NCI-H345 treated with DMSO at 0.1 percent for 48 hours (cell line): Measurements from ENCODE around the gene AIG1.

ENCODE experiments used
- DNase-seq: peaks from one replicate; lab custom pipeline; 2025; ENCODE audit not compliant: unreplicated experiment; lab: John Stamatoyannopoulos, UW

Gene AIG1

DNA sequence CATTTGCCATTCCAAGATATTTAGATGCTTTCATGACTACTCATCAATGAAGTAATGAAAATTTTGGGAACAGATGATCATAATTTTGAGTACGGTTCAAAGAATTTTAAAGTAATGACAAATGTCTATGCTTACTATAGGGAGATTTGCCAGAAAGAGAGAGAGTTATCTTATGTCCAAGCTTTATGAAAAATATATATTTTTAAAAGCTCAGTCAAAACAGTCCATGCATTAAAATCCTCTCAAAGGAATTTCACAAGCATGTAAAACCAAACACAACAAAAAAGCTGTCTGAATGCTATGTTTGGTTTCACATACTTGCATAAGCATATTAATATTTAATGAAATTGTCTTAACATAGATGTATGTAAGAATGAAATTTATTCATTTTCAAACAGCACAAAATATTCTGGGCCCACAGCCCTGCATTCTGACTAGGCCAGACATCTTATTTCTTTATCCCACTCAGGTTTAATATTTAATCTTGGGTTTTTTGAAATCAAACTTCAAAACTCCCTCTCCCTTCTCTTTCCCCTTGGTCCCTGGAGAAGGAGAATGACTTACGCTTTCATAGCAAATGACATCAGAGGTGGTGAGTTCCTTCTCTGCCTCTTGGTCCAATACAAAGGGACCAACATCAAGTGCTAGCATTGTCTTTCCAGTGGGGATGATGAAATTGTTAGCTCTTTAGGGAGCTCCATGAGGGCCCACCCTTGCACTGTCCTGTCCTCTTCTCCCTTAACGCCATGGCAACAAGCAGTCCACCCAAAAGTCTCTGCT is 295.6 kb downstream of the AIG1 start:
- DNase-seq, result no peak

DNA sequence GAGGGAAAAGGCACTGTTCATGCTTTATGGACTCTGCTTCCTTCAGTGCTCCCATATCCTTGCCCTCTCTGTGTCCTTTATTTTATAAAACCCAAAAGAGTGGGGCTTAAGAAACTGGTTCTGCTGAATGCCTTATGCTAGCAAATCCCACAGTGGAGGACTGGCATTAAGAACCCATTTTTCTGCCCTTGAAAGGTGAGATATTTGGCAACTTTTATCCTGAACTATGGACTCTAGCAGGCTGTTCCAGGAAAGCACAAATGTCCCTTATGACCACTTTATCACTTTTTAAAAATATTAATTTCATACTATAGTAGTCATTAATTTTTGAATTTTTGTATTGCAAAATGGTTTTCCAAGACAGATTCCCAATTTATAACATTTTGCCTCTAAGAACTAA is 296.5 kb downstream of the AIG1 start:
- no peak for DNase-seq

DNA sequence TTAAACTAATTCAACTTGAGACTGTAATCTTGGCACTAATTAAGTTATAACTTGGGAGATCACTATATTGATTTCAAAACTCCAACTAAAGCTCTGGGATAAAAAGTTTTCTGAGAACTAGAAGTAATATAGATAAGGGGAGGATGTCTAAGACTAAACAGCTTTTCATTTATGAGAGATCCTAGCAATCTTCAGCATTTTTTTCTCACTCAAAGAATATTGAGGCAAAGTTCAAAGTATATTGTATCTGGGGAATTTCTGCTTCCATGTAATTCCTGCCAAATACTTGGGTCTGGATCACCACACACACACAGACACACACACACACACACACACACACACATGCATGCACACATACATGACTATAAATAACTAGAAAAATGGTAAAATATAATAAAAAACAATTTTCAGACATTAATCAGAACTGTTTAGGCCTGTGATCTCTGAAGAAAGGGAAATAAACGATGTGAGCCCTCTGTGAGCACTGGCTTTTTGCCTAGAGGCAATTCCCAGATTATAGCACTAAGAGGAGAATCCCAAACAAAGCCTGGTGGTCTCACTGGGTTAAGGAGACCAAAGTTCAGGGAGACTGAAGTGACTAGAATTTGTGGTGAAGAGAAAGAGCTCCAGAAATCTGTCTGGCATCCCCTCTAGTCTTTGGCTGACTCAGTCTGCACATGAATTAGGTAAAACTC is 297.0 kb downstream of the AIG1 start:
- no peak for DNase-seq

DNA sequence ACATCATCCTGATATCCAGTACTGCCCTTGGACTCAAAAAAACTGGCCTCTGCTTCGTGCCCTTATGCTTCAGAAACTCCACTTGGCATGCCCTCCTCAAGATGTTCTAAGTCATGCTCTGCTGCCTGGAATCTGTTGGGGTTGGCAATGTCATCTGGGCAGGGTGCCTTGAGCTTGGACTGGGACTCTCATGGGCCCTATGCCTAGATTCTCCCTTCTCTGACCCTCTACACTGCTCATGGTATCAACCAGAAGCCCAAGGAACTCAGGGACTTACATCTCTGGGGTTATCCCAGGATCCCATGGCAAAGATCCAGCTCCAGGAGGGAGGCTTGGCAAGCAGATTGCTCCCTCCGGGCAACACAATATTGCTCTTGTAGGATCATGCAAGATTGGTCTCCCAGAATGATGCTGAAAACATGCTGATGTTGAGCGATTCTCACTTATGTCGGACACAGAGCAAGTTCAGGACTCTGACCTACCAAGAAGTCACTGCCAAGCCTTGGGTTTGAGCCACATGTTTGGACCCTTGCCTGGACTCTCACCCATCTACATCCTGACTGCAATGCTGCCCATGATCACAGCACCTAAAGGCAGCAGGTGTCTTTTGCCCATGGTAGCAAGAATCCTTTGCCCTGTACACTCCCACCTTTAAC is 301.0 kb downstream of the AIG1 start:
- no peak for DNase-seq

DNA sequence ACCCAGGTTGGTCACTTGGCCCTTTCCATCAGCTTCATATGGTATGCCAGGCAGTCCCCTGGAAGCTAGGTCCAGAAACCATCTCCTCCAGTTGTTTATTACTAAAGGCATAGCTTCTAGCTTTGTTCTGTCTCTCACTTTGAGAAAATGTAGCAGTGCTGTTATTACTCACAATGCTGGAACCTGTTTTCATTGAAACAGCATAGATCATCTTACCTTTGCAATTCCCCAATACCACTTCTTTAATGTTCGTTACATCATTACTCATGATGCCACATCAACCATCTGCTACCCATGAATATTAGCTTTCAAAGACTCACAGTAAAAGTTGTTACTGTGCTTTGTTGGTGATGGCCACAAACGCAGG is 301.5 kb downstream of the AIG1 start:
- DNase-seq, result no peak

DNA sequence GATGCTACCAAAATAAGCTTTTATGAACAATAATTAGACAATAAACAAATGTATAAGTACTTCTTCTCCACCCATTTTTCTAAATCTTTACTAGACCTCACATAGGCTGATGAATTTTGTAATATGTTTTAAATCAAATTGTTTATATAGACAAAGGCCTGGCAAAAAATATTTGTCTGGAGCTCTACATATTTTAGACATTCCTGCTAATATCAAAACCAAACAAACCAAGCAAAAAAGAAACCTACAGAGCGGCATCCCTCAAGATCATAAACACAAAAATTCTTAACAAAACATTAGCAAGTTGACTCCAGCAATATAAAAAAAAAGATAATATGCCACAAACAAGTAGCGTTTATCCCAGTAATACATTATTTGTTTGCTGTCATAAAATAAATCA is 302.6 kb downstream of the AIG1 start:
- no peak for DNase-seq

DNA sequence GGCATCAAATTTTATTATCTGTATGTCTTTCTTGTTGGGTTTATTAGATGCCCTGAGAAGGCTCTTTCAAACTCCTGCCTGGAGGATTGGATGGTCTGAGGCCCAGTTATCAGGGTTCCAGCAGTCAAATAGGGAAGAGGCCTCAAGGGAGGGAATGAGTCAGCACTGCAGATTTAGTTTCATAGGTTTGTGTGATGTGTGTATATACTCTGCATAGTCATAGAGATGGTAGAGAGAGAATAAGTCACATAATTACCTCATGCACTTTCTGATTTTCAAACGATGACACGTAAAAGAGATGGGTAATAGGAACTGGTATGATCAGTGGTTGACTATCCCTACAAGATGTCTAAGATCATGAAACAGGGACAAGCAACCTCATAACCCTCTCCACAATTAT is 307.7 kb downstream of the AIG1 start:
- no peak for DNase-seq

DNA sequence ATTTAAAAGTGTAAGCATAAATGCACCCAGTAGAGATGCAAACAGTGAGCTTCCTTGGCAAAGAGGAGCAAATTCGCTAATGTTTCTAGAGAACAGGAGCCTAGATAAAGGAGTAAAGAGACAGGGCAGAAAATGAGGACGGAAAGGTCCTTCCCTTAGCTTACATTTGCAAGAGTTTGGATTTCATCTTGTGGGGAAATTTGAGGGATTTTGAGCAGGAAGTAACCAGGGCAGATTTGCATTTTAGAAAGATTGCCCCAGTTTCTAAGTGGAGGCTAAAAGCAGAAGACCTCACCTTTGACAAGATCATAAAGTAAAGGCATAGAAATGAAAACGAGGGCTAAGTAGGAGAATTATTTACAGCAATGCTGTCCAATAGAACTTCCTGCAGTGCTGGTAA is 309.3 kb downstream of the AIG1 start:
- no peak for DNase-seq

DNA sequence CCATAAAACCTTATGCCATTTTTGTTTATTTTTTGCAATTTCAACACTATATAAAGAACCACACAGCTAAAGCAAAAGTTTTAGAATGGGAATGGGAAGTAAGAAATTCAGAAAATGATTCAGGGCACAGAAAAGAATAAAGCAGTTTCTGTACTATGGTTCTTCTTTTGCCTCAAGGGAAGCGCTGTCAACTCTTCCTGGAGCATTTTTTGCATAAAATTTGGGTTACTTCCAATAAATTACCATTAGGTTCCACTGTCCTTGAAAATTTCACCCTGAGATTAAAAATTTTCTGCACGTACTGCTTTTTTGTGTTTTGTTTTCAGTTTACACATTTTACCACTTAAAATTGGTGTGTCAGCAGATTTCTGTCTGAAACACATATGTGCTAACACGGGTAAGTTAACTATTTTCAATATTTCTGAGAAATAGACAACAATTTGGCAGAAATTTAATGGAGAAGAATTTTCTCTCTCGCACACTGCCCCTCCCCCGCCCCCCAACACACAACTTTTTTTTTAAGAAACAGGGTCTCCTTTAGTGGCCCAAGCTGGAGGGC is 310.2 kb downstream of the AIG1 start:
- no peak for DNase-seq

DNA sequence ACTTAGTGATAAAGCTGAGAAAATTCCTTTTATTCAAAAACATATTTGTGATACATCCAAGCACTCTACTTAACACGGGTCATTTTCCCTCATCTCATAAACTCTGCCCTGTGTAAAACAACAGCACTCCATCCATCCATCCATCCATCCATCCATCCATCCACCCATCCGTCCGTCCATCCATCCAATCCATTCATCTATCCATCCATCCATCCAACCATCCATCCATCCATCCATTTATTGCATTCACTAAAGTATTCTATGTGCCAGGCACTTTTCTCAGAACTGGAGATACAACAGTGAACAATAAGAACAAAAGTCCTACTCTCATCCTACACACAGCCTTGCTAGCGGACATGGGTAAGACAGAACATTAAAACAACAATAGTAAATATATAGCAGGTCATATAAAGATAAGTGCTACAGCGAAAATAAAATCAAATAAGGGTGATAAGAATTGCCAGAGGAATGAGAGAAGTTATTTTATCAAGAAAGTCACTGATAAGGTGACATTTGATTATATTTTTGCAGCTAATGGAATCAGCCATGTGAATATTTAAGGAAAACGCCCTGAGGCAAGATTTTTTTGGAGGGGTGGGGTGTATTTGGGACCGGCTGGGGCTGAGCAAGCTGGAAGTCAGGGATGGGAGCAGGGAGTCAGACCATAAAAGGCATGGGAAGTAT is 311.7 kb downstream of the AIG1 start:
- DNase-seq, result no peak

DNA sequence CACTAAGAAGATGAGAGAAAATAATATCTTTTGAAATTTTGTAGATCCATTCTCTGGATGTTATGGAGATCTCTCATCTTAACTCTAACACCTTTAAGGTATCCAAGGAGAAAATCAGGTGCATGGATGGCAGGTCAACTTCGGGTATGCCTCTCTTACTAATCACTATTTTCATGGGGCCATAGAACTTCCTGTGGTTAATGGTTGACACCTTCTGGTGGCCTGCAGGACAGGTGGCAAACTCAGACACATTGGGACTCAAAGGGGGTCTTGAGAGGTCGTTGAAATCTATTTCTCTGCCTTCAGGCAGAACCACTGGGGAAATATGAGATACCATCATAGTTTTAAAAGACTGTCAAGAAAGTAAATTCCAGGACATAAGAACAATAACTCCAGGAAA is 313.3 kb downstream of the AIG1 start:
- no peak for DNase-seq

DNA sequence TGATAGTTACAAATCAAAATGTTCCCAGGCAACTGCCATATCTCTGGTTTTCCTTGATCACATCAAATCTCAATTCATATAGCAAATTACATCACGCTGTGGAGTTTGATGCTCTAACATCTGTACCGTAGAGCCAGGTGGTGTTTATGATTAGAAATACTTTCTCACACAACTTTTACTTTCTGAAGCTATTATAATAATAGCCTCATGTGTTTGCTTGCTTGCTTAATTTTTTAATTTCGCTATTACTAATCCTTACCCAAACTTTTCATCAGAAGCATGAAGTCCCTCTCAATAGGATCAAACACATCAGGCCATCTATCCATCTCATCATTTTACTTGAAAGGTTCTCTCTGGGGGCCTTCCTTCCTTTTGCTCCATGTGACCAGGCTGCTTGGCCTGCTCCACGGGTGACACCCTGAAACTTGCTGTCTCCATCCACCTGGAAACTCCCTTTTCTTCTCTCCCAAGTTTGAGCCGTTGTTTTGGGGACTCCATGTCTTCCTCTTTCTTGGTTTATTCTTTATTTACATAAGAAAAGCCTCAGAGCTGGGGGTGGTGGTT is 314.4 kb downstream of the AIG1 start:
- DNase-seq, result no peak

DNA sequence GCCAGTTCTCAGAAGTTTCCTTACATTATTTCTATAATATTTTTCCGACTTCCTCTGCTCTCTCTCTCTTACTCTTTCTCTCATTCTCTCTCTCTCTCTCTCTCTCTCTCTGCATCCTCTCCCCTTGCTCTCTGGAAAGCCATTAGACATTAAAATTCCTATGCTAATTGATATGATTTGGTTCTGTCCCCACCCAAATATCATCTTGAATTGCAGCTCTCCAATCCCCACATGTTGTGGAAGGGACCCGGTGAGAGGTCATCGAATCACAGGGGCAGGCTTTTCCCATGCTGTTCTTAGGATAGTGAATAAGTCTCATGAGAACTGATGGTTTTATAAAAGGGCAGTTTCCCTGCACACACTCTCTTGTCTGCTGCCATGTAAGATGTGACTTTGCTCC is 315.7 kb downstream of the AIG1 start:
- DNase-seq, result no peak

DNA sequence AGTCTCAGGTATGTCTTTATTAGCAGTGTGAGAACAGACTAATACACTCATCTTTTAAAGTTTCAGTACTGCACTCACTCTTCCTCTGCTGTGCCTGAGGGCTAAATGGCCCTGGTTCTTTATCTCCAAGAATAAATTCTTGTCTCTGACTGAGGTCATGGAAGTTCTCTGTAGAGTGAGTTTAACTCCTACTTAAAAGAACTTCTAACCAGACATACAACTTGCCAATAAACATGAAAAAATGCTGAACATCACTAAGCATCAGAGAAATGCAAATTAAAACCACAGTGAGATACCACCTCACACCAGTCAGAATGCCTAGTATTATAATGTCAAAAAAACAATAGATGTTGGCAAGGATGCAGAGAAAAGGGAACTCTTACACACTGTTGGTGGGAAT is 316.2 kb downstream of the AIG1 start:
- no peak for DNase-seq

DNA sequence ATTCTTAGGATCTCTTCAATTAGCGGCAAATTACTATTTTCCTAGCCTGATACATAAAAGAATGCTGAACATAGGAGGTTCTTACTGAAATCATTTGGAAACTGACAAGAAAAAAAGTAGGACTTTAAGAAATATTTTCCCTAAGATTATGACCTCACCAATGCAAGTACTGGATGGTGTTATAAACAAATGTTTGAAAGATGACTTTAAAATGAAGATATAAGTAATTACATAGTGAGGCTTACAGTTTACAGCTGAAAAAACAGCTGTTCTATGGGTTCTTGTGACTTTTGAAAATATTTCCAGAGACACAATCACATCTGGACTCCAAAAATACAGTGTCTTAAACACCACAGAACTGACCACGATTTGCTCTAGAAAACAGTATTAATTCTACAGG is 324.9 kb downstream of the AIG1 start:
- no peak for DNase-seq

DNA sequence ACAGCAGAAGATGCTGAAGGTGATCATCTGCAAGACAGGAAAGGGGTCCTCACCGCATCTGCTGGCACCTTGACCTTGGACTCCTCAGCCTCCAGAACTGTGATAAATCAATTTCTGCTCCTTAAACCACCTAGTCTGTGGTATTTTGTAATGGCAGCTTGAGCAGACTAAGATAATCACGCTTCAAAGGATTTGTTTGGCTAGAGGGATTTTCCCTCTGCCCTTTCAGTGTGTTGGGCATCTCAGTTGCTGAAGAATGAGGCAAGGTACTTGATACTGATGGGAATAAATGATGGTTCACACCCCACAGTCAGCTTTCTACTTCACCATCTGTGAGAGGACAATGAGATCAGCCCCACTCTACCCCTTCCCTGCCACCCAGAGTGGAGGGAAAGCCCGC is 329.6 kb downstream of the AIG1 start:
- no peak for DNase-seq
